ENCODE data around the gene CCDC137. TPM values are rescaled to one million over a fixed set of nuclear protein-coding genes. Genes with fewer than 3 reads are reported as not detected.

The CCDC137 gene
- total and polyA plus RNA-seq, 2 of the 13 experiments (the other 11 are each of a cell fraction or from before 2014, with no cell fraction given), result 14.6 to 39.1 TPM

DNA sequence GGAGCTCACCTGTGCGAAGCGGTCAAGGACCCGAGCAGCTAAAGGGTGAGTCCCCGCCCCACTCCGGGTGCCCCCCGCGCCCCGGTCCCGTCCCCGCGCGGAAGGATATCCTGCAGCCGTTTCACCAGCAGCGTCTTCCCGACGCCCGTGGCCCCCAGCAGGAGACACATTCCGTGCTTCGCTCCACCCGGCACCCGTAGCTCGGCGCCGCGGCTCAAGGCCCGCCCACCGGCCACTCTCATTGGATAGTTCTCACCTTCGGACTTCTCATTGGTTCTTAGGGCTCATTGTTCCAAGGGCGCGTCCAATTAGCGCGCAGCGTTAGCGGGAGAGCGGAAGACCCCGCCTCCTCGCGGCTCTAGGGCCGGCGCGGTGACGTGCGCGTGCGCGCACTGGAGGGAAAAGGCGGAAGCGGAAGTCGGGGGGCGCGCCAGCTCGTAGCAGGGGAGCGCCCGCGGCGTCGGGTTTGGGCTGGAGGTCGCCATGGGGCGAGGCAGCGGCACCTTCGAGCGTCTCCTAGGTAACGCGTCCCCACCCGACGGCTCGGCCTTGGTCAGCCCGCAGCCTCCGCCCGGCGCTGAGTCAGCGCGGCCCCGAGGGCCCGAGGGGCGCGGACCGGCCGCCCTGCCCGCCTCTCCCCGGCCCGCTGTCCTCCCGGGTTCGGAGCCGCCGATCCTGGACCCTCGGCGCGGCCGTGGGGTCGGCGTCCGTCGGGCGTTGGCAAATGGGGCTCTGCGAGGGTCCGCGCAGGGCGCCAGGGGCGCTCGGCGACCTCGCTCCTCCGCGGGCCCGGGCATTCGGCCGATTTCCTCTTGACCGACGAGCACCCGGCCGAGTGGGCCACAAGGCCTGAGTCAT lies 17.3 kb downstream of the CCDC137 start, which contains the start of the genes ARL16 and HGS (continued):
- TF ChIP-seq, protein P1, sequence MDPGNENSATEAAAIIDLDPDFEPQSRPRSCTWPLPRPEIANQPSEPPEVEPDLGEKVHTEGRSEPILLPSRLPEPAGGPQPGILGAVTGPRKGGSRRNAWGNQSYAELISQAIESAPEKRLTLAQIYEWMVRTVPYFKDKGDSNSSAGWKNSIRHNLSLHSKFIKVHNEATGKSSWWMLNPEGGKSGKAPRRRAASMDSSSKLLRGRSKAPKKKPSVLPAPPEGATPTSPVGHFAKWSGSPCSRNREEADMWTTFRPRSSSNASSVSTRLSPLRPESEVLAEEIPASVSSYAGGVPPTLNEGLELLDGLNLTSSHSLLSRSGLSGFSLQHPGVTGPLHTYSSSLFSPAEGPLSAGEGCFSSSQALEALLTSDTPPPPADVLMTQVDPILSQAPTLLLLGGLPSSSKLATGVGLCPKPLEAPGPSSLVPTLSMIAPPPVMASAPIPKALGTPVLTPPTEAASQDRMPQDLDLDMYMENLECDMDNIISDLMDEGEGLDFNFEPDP (CRISPR knock-in tag; conservative IDR thresholded peaks at IDR 0.05), result no peak
- TF ChIP-seq, protein P2, sequence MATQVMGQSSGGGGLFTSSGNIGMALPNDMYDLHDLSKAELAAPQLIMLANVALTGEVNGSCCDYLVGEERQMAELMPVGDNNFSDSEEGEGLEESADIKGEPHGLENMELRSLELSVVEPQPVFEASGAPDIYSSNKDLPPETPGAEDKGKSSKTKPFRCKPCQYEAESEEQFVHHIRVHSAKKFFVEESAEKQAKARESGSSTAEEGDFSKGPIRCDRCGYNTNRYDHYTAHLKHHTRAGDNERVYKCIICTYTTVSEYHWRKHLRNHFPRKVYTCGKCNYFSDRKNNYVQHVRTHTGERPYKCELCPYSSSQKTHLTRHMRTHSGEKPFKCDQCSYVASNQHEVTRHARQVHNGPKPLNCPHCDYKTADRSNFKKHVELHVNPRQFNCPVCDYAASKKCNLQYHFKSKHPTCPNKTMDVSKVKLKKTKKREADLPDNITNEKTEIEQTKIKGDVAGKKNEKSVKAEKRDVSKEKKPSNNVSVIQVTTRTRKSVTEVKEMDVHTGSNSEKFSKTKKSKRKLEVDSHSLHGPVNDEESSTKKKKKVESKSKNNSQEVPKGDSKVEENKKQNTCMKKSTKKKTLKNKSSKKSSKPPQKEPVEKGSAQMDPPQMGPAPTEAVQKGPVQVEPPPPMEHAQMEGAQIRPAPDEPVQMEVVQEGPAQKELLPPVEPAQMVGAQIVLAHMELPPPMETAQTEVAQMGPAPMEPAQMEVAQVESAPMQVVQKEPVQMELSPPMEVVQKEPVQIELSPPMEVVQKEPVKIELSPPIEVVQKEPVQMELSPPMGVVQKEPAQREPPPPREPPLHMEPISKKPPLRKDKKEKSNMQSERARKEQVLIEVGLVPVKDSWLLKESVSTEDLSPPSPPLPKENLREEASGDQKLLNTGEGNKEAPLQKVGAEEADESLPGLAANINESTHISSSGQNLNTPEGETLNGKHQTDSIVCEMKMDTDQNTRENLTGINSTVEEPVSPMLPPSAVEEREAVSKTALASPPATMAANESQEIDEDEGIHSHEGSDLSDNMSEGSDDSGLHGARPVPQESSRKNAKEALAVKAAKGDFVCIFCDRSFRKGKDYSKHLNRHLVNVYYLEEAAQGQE (IDR thresholded peaks at IDR 0.05; ENCODE audit: borderline replicate concordance in 1 of 2, low read depth in 1 of 2, low read length in 2 of 2), result peak in 1 of 2 experiments; percentile 35; a peak in 1 of 4 replicates
- TF ChIP-seq TCF7 (IDR thresholded peaks at IDR 0.05; ENCODE audit: low read depth), result no peak
- TF ChIP-seq, protein P3, sequence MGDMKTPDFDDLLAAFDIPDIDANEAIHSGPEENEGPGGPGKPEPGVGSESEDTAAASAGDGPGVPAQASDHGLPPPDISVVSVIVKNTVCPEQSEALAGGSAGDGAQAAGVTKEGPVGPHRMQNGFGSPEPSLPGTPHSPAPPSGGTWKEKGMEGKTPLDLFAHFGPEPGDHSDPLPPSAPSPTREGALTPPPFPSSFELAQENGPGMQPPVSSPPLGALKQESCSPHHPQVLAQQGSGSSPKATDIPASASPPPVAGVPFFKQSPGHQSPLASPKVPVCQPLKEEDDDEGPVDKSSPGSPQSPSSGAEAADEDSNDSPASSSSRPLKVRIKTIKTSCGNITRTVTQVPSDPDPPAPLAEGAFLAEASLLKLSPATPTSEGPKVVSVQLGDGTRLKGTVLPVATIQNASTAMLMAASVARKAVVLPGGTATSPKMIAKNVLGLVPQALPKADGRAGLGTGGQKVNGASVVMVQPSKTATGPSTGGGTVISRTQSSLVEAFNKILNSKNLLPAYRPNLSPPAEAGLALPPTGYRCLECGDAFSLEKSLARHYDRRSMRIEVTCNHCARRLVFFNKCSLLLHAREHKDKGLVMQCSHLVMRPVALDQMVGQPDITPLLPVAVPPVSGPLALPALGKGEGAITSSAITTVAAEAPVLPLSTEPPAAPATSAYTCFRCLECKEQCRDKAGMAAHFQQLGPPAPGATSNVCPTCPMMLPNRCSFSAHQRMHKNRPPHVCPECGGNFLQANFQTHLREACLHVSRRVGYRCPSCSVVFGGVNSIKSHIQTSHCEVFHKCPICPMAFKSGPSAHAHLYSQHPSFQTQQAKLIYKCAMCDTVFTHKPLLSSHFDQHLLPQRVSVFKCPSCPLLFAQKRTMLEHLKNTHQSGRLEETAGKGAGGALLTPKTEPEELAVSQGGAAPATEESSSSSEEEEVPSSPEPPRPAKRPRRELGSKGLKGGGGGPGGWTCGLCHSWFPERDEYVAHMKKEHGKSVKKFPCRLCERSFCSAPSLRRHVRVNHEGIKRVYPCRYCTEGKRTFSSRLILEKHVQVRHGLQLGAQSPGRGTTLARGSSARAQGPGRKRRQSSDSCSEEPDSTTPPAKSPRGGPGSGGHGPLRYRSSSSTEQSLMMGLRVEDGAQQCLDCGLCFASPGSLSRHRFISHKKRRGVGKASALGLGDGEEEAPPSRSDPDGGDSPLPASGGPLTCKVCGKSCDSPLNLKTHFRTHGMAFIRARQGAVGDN (CRISPR knock-in tag; IDR thresholded peaks at IDR 0.05), result peak; percentile 81
- no peak for TF ChIP-seq NCOA1 (CRISPR knock-in tag; IDR thresholded peaks at IDR 0.05)
- TF ChIP-seq, protein P4, sequence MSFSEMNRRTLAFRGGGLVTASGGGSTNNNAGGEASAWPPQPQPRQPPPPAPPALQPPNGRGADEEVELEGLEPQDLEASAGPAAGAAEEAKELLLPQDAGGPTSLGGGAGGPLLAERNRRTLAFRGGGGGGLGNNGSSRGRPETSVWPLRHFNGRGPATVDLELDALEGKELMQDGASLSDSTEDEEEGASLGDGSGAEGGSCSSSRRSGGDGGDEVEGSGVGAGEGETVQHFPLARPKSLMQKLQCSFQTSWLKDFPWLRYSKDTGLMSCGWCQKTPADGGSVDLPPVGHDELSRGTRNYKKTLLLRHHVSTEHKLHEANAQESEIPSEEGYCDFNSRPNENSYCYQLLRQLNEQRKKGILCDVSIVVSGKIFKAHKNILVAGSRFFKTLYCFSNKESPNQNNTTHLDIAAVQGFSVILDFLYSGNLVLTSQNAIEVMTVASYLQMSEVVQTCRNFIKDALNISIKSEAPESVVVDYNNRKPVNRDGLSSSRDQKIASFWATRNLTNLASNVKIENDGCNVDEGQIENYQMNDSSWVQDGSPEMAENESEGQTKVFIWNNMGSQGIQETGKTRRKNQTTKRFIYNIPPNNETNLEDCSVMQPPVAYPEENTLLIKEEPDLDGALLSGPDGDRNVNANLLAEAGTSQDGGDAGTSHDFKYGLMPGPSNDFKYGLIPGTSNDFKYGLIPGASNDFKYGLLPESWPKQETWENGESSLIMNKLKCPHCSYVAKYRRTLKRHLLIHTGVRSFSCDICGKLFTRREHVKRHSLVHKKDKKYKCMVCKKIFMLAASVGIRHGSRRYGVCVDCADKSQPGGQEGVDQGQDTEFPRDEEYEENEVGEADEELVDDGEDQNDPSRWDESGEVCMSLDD (CRISPR knock-in tag; IDR thresholded peaks at IDR 0.05; ENCODE audit: borderline replicate concordance), result peak; percentile 41; the same call in 1 of the 2 replicates
- peak; percentile 90 for TF ChIP-seq ASH2L (IDR thresholded peaks at IDR 0.05; ENCODE audit: insufficient read length, low read depth, low read length)
- TF ChIP-seq, protein P5, sequence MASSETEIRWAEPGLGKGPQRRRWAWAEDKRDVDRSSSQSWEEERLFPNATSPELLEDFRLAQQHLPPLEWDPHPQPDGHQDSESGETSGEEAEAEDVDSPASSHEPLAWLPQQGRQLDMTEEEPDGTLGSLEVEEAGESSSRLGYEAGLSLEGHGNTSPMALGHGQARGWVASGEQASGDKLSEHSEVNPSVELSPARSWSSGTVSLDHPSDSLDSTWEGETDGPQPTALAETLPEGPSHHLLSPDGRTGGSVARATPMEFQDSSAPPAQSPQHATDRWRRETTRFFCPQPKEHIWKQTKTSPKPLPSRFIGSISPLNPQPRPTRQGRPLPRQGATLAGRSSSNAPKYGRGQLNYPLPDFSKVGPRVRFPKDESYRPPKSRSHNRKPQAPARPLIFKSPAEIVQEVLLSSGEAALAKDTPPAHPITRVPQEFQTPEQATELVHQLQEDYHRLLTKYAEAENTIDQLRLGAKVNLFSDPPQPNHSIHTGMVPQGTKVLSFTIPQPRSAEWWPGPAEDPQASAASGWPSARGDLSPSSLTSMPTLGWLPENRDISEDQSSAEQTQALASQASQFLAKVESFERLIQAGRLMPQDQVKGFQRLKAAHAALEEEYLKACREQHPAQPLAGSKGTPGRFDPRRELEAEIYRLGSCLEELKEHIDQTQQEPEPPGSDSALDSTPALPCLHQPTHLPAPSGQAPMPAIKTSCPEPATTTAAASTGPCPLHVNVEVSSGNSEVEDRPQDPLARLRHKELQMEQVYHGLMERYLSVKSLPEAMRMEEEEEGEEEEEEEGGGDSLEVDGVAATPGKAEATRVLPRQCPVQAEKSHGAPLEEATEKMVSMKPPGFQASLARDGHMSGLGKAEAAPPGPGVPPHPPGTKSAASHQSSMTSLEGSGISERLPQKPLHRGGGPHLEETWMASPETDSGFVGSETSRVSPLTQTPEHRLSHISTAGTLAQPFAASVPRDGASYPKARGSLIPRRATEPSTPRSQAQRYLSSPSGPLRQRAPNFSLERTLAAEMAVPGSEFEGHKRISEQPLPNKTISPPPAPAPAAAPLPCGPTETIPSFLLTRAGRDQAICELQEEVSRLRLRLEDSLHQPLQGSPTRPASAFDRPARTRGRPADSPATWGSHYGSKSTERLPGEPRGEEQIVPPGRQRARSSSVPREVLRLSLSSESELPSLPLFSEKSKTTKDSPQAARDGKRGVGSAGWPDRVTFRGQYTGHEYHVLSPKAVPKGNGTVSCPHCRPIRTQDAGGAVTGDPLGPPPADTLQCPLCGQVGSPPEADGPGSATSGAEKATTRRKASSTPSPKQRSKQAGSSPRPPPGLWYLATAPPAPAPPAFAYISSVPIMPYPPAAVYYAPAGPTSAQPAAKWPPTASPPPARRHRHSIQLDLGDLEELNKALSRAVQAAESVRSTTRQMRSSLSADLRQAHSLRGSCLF (CRISPR knock-in tag; IDR thresholded peaks at IDR 0.05; ENCODE audit: borderline replicate concordance), result no peak; the same call in 1 of the 2 replicates
